Gastrocnemius medialis (tissue), 4 donors: ENCODE results near the gene SGPP1.

ENCODE experiments used
- CTCF ChIP-seq, 5 experiments: fragments of 450-650 bp in 3 of 5; fragments of 200-600 bp in 2 of 5; sonication (generic) in 2 of 5; IDR thresholded peaks in 4 of 5; conservative IDR thresholded peaks in 1 of 5; 1 replicate in 4 of 5; 2 replicates in 1 of 5; pipeline ENCODE4 v1.5.1; 2016 to 2019; ENCODE audit warnings: antibody characterized with exemption in 5 of 5, mild to moderate bottlenecking in 3 of 5, moderate library complexity in 3 of 5
- POLR2A ChIP-seq, 2 donors: fragments of 450-650 bp; IDR thresholded peaks; one replicate each; pipeline ENCODE4 v1.6.1; 2017; ENCODE audit warnings: antibody characterized with exemption in 2 of 2, mild to moderate bottlenecking in 2 of 2, moderate library complexity in 2 of 2

GRCh38 chr14:63670692-63671091, 57.2 kb downstream of the SGPP1 start:
- TF ChIP-seq POLR2A (IDR thresholded peaks at IDR 0.05) (no peak), CTCF (IDR thresholded peaks at IDR 0.05 in 4 of 5, conservative IDR thresholded peaks at IDR 0.05 in 1 of 5) (no peak)
